ENCODE measurements around the gene ZBED4. TPM values are rescaled to one million over a fixed set of nuclear protein-coding genes. Genes with fewer than 3 reads are reported as not detected.
"Not testable (repeated sequence)": the region's sequence is repeated elsewhere in the genome, so short reads cannot be mapped to it uniquely, and the experiment has no call there.

The ZBED4 gene
- total RNA-seq, 1 donor from 2014 or later, result 19.8 TPM

DNA sequence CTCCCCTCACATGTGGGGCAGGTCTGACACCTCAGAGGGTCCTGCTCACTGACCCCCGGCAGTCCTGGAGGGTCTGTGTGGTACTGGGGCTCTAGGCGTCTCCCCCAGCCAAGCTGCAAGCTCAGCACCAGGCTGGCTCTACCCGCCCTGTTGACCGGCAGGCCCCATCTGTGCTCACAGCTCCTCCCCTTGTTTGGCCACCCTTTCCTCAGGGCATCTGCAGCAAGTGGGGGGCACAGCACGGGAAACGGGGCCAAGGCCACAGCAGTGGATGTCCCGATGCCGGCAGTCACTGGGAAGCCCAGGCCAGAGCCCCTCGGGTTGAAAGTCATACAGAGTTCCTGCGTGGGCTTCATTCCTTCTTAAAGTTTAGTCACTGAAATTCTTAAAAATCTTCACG, 31.9 kb upstream of the ZBED4 start:
- H3K9me3 Mint-ChIP-seq; H3K4me3 Mint-ChIP-seq; intact Hi-C loops (cut with micrococcal nuclease); DNase-seq; H3K27ac Mint-ChIP-seq; H3K27me3 Mint-ChIP-seq: not testable (repeated sequence)
- H3K36me3 Mint-ChIP-seq (ENCODE audit: low read depth), result peaks cover 74% of the 10 kb centered on the region
- H3K4me1 Mint-ChIP-seq, result peaks cover 54% of the 10 kb centered on the region

DNA sequence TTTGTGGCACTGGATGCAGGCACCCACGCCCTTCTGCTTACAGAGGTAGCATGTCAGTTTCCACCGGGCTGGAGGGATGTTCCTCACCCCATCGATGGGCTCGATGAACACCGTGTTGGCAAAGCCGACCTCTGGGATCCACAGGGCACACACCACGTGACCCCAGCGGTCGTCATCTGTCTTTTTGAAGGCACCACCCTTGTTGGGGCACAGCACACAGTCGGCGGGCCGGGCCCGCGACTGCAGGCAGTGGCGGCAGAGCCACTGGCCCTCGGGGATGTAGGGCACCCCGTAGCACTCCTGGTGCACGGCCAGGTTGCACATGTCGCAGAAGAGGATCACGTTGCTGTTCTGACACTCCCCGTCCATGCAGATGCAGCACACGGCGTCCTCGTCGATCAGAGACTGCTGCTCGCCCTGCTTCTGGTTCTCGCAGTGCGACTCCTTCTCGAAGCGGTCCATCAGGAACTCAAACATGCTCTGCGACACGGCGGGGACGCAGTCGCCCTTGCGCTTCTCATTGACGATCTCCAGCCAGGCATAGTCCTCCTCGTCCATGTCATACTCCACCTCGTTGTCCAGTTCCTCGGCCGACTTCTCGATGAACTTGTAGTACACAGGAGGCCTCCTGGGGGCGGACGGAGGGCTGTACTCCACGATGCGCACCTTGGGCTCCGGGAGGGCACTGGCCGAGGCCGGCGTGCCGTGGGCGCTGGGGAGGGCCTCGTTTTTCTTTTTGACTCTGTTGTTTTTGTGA, 30.2 kb upstream of the ZBED4 start:
- H3K27me3 Mint-ChIP-seq, result no peaks in the 10 kb centered on the region
- no peaks in the 10 kb centered on the region for H3K9me3 Mint-ChIP-seq
- H3K27ac Mint-ChIP-seq, result peak overlapping the region; percentile 53
- intact Hi-C loops (cut with micrococcal nuclease), result no loop called here
- peaks cover 58% of the 10 kb centered on the region for H3K36me3 Mint-ChIP-seq (ENCODE audit: low read depth)
- DNase-seq, result no peak
- H3K4me1 Mint-ChIP-seq, result peaks cover 42% of the 10 kb centered on the region
- H3K4me3 Mint-ChIP-seq, result no peak overlapping the region

DNA sequence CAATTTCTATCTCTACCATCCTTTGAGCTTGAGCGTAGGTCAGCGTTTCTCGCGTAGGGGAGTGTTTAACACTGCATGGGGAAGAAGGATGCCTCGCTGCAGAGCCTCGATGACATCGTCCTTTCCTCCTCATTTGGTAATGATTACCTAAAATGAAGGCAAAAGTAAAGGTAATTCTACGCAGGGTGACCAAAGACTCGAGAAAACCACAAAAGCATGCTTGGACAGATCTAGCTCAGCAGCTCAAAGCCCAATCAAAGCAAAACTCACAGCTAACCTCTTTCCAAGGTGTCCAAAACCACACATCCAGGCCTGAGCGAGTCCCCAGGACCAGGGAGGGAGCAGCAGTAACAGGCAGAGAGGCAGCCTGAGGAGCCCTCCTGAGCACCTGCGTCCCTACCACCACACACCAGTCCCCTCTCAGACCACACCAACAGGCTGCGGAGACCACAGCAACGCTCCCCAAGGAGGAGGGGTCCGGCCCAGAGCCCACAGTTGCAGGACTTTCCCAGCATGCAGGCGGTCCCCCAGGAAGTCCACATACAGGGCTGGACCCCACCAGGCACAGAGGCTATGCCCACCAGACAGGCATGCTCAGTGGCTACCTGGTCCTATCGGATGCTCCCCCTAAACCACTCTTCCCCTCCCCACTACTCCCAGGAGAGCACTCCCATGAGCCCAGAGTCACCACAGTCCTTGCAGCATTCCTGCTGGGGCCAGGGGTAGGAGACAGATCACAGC, 29.3 kb upstream of the ZBED4 start:
- H3K9me3 Mint-ChIP-seq, result no peaks in the 10 kb centered on the region
- no peak for DNase-seq
- peaks cover 50% of the 10 kb centered on the region for H3K36me3 Mint-ChIP-seq (ENCODE audit: low read depth)
- H3K4me1 Mint-ChIP-seq, result peaks cover 44% of the 10 kb centered on the region
- peak overlapping the region; percentile 93 for H3K4me3 Mint-ChIP-seq
- intact Hi-C loops (cut with micrococcal nuclease), result no loop called here
- H3K27me3 Mint-ChIP-seq, result no peaks in the 10 kb centered on the region
- H3K27ac Mint-ChIP-seq, result peak overlapping the region; percentile 37

DNA sequence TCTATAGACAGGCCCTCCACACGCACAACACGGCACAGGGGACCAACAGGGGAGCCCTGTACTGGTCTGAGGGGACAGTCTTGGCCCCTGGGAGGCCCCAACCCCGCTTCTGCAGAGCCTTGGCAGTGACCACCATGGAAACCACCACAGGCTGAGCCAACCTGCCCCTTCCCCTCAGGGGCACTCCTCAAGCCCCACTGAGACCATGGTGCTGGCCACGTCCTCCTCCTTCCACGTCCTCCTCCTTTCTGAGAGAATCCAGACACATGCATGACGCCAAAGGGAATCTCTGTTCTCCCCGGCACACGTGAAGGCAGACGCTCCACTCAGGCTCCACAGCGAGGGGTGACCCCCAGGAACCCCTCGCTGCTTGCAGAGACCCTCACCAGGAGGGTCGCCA, 28.7 kb upstream of the ZBED4 start:
- H3K36me3 Mint-ChIP-seq (ENCODE audit: low read depth), result peaks cover 54% of the 10 kb centered on the region
- H3K27ac Mint-ChIP-seq, result peak overlapping the region; percentile 37
- intact Hi-C loops (cut with micrococcal nuclease), result loop anchor here (5.0 kb wide), 1 partner anchor 42 kb away; no protein-coding TSS in a partner anchor
- H3K9me3 Mint-ChIP-seq, result no peaks in the 10 kb centered on the region
- no peaks in the 10 kb centered on the region for H3K27me3 Mint-ChIP-seq
- peak overlapping the region; percentile 93 for H3K4me3 Mint-ChIP-seq
- H3K4me1 Mint-ChIP-seq, result peaks cover 48% of the 10 kb centered on the region
- DNase-seq, result no peak

DNA sequence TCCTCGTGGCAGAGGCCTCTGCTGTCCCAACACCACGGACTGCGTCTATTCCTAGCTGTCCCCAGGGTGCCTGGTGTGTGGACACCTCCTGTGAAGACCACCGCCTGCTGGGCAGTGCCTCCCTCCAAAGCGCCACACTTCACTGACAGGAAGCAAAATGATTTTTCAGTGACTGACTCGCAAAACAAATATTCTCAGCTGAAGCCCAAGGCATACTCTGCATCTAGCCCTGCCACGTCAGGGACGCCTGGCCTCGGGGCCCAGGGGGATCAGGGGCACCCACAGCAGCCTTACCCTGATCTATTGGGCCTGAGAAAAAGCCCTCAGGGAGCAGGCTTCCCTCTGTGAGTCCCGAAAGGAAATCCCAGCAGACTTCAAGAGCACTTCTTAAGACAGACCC, 28.2 kb upstream of the ZBED4 start:
- peak overlapping the region; percentile 93 for H3K4me3 Mint-ChIP-seq
- no peaks in the 10 kb centered on the region for H3K27me3 Mint-ChIP-seq
- peaks cover 49% of the 10 kb centered on the region for H3K36me3 Mint-ChIP-seq (ENCODE audit: low read depth)
- DNase-seq, result no peak
- peaks cover 45% of the 10 kb centered on the region for H3K4me1 Mint-ChIP-seq
- intact Hi-C loops (cut with micrococcal nuclease), result loop anchor here (5.0 kb wide), 1 partner anchor 42 kb away; no protein-coding TSS in a partner anchor
- H3K27ac Mint-ChIP-seq, result peak overlapping the region; percentile 89
- H3K9me3 Mint-ChIP-seq, result no peaks in the 10 kb centered on the region

DNA sequence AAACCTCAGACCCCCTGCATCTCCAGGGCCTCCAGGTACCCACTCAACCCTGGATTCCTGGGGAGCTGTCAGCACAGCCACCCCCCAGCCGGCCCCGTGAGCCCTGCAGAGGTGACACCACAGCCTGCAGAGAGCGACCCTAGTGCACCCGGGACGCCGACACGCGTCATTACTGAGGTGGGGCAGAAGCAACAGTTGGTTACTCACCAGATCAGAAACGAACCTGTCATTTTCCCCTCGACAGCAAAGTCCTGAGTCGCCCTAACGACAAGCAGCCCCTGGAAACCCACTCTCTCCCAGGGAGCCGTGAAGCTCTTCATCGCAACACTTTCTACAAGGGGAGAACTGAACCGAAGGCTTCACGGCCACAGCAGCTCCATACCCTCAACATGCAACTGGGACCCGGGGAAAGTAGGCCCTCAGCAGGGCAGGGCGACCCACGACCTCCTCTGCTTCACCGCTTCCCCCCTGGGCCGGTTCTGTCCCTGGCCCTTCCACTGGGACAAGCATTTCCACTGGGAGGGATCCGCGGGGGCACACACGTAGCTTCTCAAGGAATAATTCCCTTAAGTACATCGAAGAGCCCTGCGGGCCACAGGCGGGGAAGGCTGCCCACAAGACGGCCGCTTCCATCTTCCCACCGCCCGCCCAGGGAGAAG, 27.6 kb upstream of the ZBED4 start:
- Mint-ChIP-seq H3K4me3 (peak overlapping the region; percentile 93), H3K9me3 (peaks cover under 1% of the 10 kb centered on the region), H3K27me3 (peaks cover under 1% of the 10 kb centered on the region), H3K36me3 (ENCODE audit: low read depth) (peaks cover 43% of the 10 kb centered on the region), H3K4me1 (peaks cover 41% of the 10 kb centered on the region), H3K27ac (peak overlapping the region; percentile 89)
- DNase-seq, result peak; percentile 83
- intact Hi-C loops (cut with micrococcal nuclease), result loop anchor here (1.0 to 5.0 kb wide), 3 partner anchors 13 to 41 kb away; no protein-coding TSS in a partner anchor

DNA sequence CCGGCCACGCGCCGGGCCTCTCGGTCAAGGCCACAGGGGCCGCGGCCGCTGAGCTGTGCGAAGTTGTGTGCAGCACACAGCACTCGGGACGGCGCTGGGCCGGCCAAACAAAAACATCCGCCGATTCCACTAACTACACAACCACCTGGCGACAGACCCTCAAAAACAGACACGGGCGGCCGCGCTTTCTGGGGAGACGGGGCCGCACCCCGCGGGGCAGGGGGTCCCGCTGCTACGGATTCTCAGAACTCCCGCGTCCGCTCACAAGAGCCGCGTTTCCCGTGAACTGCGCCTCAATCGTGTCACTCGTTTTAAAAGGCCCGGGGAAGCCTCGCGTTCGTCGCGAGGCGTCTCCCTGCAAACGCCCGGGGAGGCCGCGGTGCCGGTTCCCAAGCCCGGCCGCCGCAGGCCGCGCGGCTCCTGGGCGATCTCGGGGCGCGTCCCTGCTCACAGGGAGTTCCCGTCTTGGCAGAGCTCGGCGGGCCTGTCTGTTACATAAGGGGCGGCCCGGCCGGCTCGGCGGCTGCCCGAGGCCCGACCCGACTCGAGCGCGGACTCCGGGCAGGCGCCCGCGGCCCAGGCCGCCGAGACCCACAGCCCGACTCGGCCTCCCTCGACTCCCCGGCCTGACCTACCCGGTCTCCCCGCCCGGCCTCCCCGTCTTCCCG, 26.9 kb upstream of the ZBED4 start:
- peaks cover 3% of the 10 kb centered on the region for H3K9me3 Mint-ChIP-seq
- peaks cover 44% of the 10 kb centered on the region for H3K36me3 Mint-ChIP-seq (ENCODE audit: low read depth)
- peak; percentile 84 for DNase-seq
- peaks cover 2% of the 10 kb centered on the region for H3K27me3 Mint-ChIP-seq
- peak overlapping the region; percentile 89 for H3K27ac Mint-ChIP-seq
- peak overlapping the region; percentile 93 for H3K4me3 Mint-ChIP-seq
- intact Hi-C loops (cut with micrococcal nuclease), result loop anchor here (1.0 to 5.0 kb wide), 3 partner anchors 13 to 41 kb away; no protein-coding TSS in a partner anchor
- H3K4me1 Mint-ChIP-seq, result peaks cover 42% of the 10 kb centered on the region

DNA sequence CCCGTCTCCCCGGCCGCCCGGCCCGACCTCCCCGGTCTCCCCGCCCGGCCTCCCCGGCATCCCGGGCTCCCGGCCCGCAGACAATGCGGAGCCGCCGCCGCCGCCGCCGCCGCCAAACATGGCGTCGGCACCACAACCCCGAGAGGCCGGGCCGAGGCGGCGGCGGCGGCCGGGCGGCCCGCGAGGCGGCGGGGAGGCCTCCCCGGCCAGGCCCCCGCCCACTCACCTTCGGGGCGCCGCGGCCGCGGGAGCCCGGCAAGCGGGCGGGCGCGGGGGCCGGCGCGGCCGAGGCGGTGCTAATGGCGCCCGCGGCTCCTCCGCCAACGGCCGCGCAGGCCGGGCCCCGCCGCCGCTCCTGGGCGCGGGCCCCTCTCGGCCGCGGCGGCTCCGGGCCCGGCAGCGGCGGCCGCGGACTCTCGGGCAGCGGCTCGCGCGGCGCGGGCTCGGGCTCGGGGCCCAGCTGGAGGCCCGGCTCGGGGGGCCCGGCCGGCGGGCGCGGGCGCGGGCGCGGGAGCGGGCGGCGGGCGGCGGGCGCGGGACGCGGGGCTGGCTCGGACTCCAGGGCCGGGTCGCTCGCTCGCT, 26.3 kb upstream of the ZBED4 start:
- Mint-ChIP-seq H3K36me3 (ENCODE audit: low read depth) (peaks cover 41% of the 10 kb centered on the region), H3K27me3 (peaks cover 2% of the 10 kb centered on the region), H3K4me3 (peak overlapping the region; percentile 35), H3K9me3 (peaks cover 3% of the 10 kb centered on the region), H3K4me1 (peaks cover 40% of the 10 kb centered on the region), H3K27ac (no peak overlapping the region)
- intact Hi-C loops (cut with micrococcal nuclease), result loop anchor here (2.0 to 5.0 kb wide), 2 partner anchors 27 to 40 kb away; no protein-coding TSS in a partner anchor
- DNase-seq, result no peak

DNA sequence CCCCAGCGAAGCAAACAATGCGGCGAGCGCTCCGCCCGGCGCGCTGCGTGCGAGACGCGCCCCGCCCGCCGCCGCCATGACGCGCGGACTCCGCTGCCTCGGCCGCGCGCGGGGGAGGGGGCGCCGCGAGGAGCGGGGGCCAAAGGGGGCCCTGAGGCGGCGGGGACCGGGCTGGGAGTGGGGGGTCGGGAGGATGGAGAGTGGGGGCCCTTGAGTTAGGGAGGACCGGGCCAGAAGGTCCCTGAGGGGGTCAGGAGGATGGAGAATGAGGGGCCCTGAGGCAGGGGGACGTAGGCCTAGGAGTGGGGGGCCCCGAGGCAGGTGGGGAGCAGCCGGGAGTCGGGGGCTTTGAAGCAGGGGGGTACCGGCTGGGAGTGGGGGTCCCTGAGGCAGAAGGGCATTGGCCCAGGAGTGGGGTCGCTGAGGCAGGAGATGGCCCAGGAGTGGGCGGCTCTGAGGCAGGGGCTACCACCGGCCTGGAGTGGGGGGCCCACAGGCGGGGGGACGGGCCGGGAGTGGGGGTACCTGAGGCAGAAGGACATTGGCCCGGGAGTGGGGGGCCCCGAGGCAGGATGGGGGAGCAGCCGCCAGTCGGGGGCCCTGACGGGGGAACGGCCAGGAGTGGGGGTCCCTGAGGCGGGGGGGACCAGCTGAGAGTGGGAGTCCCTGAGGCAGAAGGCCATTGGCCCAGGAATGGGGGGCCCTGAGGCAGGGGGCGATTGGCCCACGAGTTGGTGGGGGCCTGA, 25.6 kb upstream of the ZBED4 start, which contains the start of gene BRD1:
Gene BRD1, minus strand, starts transcription at position 21 of the 746 bp plus-strand sequence. CDS start 3,556 bp downstream, outside the sequence.
- intact Hi-C loops (cut with micrococcal nuclease), result loop anchor here (2.0 to 5.0 kb wide), 2 partner anchors 27 to 39 kb away; no protein-coding TSS in a partner anchor
- Mint-ChIP-seq H3K27me3 (peaks cover 3% of the 10 kb centered on the region), H3K4me3 (peak within 1 kb of the TSS; percentile 93), H3K36me3 (ENCODE audit: low read depth) (peaks cover 35% of the 10 kb centered on the region), H3K4me1 (peaks cover 42% of the 10 kb centered on the region), H3K27ac (peak within 1 kb of the TSS; percentile 89), H3K9me3 (peaks cover 3% of the 10 kb centered on the region)
- DNase-seq, result peak; percentile 90

DNA sequence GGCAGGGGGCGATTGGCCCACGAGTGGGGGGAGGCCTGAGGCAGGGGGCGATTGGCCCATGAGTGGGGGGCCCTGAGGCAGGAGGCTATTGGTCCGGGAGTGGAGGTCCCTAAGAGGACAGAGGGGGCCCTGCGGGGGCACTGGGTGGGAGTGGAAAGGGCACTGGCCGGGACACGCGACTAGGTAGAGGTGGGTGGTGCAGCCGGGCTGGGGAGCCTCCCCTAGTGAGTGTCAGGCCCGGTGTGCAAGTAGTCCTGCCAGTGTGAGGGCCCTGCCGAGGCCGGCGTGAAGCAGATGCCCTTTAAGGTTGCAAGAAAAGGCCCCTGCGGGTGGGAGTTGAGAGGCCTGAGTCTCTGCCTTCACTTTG, 25.1 kb upstream of the ZBED4 start:
- Mint-ChIP-seq H3K27me3 (peaks cover 3% of the 10 kb centered on the region), H3K27ac (peak overlapping the region; percentile 72), H3K9me3 (peaks cover 3% of the 10 kb centered on the region), H3K4me3 (peak overlapping the region; percentile 30), H3K4me1 (peaks cover 41% of the 10 kb centered on the region), H3K36me3 (ENCODE audit: low read depth) (peaks cover 32% of the 10 kb centered on the region)
- intact Hi-C loops (cut with micrococcal nuclease), result loop anchor here (5.0 kb wide), 1 partner anchor 39 kb away; no protein-coding TSS in a partner anchor
- DNase-seq, result no peak

DNA sequence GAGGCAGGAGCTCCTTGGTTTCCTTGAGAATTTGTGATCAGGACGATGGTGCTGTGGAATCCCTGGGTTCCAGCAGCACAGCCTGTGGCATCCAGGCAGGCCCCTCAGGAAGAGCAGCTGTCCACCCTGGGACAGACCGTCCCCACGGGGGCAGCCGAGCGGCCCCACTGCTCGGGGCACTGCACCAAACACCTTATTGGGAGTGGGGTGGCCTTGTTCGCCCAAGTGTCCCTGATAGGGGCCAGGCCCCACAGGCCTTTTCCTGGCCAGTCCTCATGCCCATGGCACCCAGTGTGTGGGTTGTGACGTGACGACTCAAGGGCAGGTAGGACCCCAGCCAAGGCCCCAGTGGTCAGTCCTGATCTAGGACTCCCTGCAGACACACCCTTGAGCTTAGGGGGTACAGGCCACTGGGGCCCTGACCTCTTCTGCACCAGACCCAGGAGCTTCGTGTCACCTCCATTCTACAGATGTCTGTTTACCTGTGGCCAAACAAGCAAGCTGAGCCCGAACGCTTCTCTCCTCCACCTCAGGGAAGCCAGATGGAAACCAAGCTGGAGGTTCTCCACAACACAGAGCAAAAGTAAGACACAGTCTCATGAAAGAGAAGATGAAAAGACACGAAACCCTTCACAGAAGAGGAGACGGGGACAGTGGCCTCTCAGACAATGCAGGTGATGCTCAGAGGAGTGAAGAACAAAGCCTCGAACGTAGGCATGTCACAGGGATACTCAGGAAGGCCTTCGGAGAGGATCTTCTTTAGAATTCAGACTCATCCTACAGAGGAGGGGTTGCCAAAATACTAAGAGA, 24.4 kb upstream of the ZBED4 start:
- H3K36me3 Mint-ChIP-seq (ENCODE audit: low read depth), result peaks cover 25% of the 10 kb centered on the region
- H3K9me3 Mint-ChIP-seq, result peaks cover 3% of the 10 kb centered on the region
- DNase-seq, result no peak
- H3K27ac Mint-ChIP-seq, result peak overlapping the region; percentile 91
- peaks cover 34% of the 10 kb centered on the region for H3K4me1 Mint-ChIP-seq
- H3K27me3 Mint-ChIP-seq, result peaks cover 3% of the 10 kb centered on the region
- peak overlapping the region; percentile 73 for H3K4me3 Mint-ChIP-seq
- intact Hi-C loops (cut with micrococcal nuclease), result loop anchor here (5.0 kb wide), 1 partner anchor 38 kb away; no protein-coding TSS in a partner anchor

All from activated CD4-positive, alpha-beta T cell treated with anti-CD3 and anti-CD28 coated beads, Interleukin-2, amount 10 ng/mL, durations not matched to agents 24 days and 14 days (primary cell).